ENCODE results near the gene SYTL3.

GRCh38 chr6:158812611-158813010, 162.8 kb downstream of the SYTL3 start:
- TF ChIP-seq CTCF (IDR thresholded peaks at IDR 0.05) (no peak), POLR2A (IDR thresholded peaks at IDR 0.05) (no peak)

Measured in lower leg skin (tissue), 3 donors.